Stimulated activated CD4-positive, alpha-beta T cell treated with anti-CD3 and anti-CD28 coated beads, Interleukin-2, amount 100 ng/mL, for 24 hours (primary cell): ENCODE results near the gene ALDH3A2.
"Not testable (repeated sequence)": the region's sequence is repeated elsewhere in the genome, so short reads cannot be mapped to it uniquely, and the experiment has no call there.

Source experiments
- DNase-seq, 2 donors: peaks; one replicate each; pipeline ENCODE4 v3.0.0-alpha.2; 2020

ALDH3A2 gene

DNA sequence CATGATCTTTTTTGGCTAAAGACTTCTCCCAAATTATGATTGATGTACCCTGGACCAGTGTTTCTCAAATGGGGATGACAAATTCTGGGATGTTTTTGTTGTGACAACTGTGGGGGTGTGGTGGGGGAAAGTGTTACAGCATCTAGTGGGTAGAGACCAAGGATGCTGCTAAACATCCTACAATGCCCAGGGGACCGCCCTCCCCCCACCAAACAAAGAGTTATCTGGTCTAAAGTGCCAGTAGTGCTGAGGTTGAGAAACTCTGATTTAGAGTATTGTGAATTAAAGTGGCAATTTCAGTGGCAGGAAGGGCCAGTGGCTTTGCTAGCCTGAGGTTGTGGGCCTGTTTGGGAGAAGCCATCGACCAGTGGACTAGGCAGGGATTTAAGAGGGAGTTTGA, 34.6 kb downstream of the ALDH3A2 start:
- no peak for DNase-seq

DNA sequence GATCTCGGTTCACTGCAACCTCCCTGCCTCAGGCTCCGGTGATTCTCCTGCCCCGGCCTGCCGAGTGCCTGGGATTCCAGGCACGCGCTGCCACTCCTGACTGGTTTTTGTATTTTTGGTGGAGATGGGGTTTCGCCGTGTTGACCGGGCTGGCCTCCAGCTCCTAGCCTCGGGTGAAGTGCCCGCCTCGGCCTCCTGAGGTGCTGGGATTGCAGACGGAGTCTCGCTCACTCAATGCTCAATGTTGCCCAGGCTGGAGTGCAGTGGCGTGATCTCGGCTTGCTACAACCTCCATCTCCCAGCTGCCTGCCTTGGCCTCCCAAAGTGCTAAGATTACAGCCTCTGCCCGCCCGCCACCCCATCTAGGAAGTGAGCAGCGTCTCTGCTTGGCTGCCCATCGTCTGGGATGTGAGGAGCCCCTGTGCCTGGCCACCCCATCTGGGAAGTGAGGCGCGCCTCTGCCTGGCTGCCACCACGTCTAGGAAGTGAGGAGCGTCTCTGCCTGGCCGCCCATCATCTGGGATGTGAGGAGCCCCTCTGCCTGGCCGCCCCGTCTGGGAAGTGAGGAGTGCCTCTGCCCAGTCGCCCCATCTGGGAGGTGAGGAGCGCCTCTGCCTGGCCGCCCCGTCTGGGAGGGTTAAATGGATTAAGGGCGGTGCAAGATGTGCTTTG, 36.5 kb downstream of the ALDH3A2 start:
- DNase-seq: not testable (repeated sequence)

DNA sequence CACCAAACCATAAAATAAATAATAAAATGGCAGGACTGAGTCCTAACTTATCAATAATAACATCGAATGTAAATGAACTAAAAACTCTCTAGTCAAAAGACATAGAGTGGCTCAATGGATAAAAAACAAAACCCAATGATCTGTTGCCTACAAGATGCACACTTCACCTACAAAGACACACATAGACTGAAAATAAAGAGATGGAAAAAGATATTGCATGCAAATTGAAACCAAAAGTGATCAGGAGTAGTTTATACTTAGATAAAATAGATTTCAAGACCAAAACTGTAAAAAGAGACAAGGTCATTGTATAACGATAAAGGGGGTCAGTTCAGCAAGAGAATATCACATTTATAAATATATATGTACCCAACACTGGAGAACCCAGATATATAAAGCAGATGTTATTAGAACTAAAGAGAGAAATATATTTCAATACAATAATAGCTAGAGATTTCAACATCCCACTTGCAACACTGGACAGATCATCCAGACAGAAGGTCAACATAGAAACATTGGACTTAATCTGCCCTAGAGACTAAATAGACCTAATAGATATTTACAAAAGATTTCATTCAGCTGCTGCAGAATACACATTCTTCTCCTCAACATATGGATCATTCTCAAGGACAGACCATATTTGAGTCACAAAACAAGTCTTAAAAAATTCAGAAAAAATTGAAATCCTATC, 38.0 kb downstream of the ALDH3A2 start:
- DNase-seq: no peak

DNA sequence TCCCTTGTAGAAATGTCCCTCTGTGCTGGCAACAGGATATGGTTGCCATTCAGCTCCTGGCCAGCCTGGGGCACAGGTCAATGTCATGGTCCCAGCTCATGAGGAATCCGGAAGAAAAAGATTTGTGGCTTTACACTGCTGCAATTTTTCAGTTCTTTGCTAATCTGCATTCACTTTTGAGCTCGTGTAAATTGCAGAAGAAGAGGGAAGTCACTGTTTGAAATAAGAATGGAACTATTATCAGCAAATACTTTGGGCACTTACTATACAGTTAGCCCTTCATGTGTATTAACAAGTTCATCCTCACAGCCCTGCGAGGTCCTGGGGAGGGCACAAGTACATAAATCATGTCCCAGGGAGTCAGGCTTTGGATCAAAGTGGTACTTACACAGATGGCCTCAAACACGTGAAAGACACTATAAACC, 53.7 kb downstream of the ALDH3A2 start:
- no peak for DNase-seq

DNA sequence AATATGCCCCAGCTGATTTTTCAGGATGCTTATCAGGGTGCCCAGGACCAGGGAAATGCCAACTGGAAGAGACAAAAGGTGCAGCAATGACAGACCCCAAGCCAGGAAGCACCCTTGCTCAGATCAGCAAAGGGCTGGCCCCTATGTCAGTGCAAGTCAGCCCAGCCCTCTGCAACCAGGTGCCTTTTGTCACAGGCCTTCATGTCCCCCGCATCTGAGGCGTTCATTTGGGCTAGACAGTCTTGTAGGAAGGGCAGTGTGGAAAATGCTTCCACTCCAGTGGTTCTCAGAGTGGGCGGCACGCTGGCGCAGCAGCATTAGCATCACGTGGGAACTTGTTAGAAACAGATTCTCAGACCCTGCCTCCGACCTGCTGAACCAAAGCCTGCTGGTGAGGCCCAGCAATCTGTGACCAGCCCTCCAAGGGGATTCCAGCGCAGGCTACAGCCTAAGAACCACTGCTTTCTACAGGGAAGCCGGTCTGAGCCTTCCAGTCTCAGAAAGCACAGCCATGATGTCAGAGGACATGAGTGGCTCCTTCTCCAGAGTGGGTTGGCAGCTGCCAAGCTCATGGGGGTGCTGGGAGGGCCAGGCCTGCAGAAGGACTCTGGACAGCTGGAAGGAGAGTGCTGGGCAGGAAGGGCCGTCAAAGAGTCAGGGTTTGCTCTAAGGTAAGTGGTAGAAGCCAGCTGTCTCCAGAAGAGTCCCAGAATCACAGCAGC, 54.7 kb downstream of the ALDH3A2 start:
- DNase-seq: no peak

DNA sequence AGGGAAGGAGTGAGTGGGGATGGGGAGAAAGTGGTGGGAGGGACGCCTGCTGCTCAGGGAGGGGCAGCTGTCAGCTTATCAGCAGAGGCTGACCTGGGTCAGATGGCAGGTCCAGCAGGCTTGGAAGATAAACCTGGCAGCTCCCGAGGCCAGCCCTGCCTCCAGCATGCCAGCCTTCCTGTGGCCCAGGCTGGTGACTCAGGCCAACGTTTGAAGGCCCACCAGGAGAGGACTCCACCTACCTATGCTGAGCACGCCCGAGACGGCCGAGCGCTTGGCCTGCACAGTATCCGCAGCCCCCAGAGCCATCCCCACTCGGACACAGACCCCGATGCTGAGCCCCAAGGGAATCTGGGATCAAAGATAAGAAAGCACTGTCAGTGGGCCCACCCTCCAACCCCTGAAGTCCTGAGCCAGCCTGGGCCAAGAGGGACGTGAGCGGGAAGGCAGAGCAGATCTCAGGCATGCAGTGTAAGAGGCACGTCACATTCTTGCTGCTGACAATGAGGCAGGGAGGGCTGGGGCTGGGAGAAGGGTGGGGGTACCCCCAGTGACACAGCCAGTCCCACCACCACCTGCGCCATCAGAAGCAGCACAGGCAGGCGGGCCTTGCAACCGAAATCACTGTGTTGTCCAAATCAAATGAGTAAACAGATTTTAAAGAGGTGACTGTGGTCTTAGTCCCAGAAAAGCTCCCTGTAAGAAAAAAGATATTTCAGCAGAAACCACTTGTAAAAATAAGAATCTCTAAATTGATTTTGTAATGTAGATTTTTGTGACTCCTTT, 55.5 kb downstream of the ALDH3A2 start:
- no peak for DNase-seq

DNA sequence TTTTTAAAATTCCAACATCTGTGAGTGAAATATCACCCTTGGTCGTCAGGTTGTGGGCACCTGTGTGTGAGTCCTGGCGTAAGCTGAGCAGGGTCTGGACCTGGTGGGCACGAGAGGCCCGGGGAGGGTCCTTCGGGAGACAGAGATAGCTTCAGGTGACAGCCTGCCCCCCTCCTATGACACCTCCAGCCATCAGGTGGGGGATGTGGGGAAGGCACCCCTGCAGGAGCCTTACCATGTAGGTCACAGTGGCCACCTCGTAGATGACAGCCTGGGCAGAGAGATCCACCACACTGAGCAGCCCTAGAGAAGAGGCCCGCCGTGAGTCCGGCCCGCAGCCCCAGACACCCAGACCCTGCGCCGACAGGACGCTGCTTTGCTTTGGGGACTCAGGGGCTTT, 56.6 kb downstream of the ALDH3A2 start:
- DNase-seq: no peak

DNA sequence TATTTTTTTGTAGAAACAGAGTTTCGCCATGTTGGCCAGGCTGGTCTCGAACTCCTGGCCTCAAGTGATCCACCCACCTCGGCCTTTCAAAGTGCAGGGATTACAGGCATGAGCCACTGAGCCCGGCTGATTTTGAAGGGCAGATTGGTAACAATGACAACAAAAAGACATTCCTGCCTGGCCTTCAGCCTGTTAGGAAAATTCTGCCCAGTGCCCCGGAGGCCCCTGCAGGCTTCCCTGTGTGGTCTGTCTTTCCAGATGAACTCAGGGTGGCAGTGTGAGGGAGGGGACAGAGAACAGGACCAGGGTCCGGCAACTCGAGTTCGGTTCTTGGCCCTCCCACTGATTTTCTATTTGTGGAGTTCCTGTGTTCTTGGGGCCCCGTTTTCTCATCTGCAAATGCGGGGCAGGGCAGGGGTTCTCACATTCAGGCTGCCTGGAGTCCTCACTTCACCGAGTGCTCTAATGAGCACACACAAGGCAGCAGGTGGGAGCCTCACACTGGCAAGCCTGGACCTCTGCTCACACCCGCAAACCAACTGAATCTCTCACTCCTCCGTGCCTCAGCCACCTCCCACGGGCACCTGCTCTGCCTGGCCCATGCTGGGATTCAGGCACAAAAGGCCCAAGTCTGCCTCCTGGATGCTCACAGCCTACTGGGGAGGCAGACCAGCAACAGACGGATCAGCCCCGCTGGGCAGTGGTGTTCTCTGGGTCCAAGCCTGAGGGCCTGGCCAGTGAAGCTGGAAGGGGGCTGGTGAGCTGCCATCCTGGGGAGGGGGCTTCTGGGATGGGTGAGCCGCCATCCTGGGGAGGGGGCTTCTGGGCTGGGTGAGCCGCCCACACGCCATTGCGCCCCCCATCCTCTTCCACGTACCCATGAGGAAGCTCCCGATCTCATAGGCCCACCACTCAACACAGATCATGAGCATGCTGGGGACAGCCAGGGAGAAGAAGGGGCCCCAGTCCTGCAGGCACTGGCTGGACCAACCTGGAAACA, 57.5 kb downstream of the ALDH3A2 start:
- DNase-seq: no peak

DNA sequence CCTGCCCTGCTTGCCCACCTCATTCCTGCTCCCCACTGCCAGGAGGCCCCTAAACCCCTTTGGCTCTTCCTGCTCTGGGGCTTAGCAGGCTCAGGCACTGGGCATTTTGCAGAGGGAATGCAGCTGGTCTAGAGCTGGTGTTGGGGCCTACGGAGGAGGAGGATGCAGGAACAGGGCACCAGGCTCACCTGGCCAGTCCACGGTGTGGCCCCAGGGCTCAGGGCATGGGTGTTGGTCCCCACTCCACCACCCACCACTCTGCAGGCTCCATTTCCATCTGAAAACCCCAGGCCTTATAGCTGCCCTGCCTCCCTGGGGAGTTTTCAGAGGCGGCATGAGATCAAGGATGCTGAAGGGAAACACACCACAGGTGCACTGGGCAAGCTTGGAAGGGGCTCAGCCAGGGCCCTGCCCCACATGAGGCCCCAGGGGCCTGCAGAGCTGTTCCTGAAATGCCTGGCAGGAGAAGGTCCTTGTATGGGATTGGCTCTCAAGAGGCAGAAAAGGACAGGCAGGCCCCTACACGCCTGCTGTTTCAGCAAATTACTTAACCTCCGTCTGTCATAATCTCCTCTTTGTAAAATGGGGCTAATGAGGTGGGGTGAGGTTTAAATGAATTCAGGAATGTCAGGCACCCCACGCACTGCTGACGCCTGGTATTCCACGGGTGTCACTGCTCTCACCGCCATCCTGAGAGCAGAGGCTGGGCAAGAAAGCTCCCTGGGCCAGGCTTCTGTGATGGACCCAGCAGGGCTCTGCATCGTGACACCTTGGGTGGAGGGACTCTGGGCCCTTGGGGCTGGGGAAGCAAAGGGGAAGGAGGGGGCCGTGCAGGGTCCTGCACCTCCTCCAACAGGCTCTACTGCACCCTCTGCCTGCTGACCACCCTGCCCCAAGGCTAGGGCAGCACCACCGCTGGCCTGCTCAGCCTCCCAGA, 58.5 kb downstream of the ALDH3A2 start:
- no peak for DNase-seq

DNA sequence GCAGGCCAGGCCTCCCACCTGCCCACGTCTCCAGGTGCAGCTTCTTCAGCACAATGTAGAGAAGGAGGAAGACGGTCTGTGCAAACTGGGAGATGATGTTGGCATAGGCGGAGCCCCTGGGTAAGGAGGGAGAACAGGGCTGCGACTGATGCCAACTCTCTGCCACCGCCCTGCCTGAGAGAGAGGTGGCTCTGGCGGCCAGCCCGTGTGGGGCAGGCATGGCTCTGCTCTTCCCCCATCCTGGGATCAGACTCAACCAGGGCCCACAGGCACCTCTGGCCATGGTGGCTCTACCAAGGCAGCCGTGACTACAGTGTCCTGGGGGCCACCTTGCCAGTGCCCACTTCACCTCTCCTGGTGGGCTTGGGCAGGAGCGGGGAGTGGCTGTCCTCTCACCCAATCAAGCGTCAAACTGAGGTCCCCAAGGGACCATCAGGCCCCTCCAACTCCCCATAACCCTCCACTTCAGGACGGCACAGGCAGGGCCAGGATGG, 59.2 kb downstream of the ALDH3A2 start:
- DNase-seq: no peak

DNA sequence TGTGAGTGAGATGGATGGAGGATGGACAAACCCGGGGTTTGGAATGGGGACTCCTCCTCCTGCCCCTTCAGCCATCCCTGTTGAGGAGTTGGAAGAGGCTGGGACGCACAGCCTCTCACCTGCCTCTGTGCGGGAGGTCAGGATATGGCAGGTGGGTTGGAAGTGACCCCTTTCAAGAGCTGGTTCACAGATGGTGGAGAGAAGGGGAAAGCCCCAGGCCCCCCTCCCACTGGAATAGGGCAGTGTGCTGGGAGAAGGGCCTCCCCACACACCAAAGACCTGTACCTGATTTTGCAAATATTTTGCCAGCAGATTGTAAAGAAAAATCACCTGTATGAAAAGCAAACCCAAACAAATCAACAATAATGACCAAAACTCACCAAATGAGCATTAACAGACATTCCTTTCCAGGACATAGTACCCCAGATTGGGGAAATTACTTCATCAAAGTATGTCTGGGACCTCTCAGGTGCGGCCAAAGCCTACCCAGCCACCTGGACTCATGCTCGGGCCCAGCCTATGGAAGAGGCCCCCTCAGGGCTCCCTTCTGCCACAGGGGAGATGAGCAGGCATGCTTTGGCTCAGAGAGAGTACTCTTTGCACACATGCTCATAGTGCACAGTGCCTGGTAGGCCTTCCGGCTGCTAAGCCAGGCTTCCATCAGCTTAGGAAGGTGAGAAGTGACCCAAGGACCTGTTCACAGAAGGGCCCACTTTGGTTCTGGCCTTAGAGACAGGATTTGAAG, 60.1 kb downstream of the ALDH3A2 start:
- DNase-seq: no peak

DNA sequence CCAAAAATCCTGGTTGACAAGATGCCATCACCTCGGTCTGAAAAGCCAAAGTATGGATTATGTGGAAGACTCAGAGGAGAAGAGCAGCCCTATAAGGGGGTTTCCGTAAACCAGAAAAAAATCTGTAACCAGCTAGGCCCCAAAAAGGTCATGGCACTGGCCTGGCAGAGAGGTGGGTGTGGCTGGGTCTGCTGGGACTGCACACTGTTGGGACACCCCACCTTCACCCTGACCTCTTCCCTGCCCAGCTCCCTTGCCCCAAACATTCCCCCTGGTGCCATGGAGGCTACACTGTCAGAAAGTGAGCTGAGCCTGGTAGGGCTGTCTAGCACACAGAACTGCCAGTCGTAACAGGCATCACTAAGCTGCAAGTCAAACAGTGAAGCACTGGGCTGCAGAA, 61.3 kb downstream of the ALDH3A2 start:
- DNase-seq: no peak

DNA sequence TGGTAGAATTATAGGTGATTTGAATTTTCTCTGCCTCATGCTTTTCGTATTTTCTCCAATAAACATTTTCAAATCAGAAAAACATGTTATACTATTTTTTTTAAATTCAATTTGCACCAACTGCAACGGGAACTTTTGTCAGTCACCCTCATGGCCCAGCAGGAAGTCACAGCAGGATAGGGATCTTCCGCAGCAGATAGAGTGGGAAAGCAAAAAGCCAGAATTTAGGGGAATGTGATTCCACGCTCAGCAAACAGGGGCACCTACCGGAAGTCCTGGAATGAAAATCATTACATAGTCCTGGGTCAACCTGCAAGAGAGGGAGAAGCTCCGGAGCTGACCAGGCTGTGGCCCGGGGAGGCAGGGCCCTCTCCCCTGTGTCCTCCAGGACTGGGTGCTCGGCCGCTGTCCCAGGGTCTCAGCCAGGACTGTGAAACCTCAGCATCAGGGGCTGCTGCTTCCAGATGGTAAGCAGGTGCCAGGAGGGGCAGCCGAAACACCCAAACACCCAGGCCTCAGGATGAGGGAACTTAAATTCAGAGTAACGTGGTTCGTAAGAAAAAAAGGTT, 64.0 kb downstream of the ALDH3A2 start:
- no peak for DNase-seq

DNA sequence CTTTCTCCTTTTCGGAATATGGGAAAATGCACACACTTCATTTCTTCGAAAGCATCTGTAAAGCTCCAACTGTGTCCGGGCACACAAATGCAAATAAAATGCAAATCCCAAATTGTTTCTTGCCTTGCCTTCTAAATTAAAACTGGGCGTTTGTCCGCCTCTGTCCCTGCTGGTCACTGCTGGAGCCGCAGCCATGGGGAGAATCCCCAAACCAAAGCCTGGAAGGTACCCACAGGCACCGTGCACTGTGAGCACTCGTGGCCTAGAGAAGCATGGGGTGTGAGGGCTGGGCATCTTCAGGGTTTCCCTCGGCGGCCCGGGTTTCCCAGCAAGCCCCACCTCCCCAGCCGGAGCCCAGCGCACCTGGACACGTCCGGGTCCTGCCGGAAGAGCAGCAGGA, 64.9 kb downstream of the ALDH3A2 start:
- no peak for DNase-seq

DNA sequence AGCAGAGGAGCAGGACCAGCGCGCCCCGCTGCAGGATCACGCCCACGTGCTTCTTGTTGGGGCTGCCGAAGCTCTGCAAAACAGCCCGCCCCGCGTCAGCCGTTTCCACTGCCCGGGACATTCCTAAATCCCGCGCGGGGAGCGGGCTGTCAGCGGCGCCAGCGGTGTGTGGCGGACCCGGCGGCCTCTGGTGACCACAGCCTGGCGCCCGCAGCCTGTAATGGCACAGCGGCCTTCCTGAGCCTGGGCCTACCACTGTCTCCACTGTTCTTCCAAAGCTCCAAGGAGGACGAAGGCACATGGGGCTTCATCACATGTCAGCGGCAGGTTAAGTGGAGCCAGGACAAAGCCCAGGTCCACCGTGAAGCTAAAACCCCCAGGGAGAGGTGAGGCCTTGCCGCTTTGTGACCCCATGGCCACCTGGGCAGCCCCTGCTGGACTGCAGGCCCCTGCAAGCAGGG, 65.4 kb downstream of the ALDH3A2 start:
- no peak for DNase-seq

DNA sequence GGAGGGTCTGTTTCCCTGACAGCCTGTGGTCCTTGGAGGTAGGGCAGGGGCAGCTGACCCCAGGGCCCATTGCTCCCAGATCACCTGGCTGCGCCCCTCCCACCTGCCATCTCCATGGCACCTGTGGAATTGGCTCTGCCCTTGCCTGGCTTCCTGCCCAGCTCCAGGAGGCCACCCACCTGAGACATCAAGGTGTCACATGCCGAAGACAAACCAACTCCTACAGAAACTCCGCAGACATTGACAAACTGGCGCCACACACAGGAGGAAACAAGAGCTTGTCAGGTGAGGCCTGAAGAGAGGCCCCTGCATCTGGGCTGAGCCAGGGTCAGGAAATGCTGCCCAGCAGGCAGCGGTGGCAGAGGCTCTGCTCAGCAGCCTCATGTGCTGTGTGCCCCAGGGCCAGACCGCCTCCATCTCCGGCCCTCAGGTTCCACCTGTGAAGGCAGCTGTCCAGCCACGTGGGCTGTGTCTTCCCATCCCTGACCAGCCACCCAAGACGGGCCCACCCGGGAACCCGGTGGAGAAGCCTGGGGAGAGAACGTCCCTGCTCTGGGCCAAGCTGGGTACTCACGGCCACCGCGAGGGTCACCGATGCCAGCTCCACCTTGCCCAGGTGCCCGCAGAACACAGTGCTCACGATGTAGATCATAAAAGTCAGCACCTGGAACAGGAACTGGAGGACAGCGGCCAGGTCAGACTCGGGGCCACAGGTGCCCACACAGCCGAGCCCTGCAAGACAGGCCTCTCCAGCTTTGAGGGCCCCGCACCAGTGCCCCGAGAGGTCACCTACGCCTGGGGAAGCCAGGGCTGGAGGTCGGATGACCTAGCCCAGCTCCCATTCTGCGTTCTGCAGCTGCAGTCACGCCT, 66.2 kb downstream of the ALDH3A2 start:
- DNase-seq: no peak

DNA sequence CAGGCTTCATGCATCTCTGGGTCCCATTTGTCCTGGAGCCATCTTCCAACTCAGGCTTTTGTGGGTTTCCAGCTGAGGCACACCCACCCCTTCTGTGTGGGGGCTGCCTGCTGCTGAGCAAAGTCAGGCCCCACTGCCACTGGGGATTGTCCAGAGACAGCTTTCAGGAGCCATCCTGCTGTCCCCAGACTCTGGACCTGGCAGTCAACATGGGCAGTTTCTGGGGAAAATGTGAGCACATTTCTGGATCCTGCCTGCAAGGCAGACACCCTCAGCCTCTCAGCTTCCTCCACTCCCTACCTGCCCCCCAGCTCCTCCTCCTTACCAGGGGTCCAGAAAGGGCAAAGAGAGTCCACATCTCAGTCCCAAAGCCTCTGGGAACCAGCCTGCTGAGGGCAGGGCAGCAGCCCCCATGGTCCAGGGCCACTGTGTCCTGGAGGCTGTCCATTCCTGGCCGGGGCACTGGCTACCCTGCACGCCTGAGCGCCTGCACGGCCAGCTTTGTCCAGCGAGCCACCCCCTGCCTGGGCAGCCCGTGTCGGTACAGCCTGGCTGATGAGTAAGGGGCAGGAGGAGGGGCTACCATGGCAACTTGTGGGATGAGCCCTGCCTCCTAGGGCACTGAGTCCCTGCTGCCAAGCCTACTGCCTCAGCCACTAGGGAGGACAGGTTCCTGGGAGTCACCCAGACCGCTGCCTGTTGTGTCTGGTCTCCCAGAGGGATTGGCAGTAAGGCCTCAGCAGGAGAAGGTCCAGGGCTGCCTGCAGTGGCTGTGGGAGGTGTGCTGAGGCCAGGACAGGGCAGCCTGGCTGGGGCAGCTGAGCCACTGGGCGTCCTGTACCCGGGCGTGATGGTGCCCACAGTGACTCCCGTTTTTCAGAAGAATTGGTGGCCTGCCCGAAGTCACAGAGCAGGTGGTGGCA, 67.8 kb downstream of the ALDH3A2 start, which contains the start of gene SLC47A2:
Gene SLC47A2, minus strand, starts transcription at position 477 of the 923 bp plus-strand sequence. Its CDS starts 29 bp downstream, at position 448.
- DNase-seq: no peak
